ENCODE measurements around the gene VIPR2.

The VIPR2 gene

DNA sequence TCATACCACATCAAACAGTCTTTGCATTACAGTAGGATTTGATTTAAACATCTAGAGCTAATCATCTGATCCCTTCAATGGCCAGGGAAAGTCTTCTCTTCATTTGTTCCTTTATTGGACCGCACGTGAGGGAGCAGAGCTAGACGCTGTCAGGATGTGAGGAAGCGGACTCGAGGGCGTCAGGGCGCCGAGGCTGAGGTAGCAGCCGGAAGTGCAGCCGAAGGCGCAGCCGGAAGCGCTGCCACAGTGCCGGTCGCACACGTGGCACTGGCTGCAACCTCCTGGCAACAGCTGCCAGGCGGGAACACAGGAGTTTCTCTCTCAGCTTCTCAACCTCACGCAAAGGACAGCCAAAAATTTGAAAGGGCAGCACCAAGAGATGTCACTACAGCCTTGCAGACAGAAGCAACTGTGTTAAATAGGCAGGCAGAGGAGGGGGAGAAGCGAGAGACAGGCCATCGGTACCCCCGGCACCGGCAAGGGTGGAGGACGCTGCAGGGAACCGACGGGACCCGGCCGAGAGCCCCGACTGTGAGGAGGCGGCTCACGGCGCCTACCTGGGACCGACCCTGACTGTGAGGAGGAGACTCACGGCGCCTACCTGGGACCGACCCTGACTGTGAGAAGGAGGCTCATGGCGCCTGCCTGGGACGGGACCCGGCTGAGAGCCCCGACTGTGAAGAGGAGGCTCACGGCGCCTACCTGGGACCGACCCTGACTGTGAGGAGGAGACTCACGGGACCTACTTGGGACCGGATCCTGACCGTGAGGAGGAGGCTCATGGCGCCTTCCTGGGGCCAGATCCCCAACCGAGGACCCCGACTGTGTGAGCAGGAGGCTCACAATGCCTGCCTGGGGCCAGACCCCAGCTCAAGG lies 32.3 kb downstream of the VIPR2 start:
- no peaks in the 10 kb centered on the region for H3K27me3 ChIP-seq (ENCODE audit: control insufficient read depth, insufficient read depth, low read length)
- no peak overlapping the region for H3K9ac ChIP-seq (ENCODE audit: low read depth, low read length)
- H3K36me3 ChIP-seq (ENCODE audit: control insufficient read depth, insufficient read depth, low read length): no peaks in the 10 kb centered on the region

DNA sequence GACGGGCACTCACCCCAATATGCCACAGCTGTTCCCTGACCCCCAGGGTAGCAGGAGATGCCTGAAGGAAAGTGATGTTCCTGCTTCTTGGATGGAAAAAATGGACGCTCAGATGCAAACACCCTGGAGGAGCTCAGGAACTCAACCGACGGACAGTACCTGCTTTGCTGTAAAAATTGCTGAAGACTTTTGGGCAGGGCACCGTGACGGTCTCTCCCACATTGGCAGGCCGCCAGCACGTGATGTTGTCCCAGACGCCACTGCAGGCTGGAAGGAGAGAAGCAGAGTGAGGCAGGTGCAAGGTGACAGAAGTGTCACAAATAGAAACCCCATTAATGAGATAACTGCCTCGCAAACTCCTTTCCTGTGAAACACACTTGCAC lies 35.0 kb downstream of the VIPR2 start:
- no peak overlapping the region for H3K27ac ChIP-seq (ENCODE audit: low read depth, low read length)
- no peaks in the 10 kb centered on the region for H3K9me3 ChIP-seq (ENCODE audit: control insufficient read depth, insufficient read depth, low read length)
- H3K36me3 ChIP-seq (ENCODE audit: control insufficient read depth, insufficient read depth, low read length): no peaks in the 10 kb centered on the region
- no peaks in the 10 kb centered on the region for H3K27me3 ChIP-seq (ENCODE audit: control insufficient read depth, insufficient read depth, low read length)
- no peak overlapping the region for H3K9ac ChIP-seq (ENCODE audit: low read depth, low read length)
- H3K4me3 ChIP-seq (ENCODE audit: low read depth, low read length): no peak overlapping the region
- H3K4me1 ChIP-seq (ENCODE audit: control insufficient read depth, insufficient read depth, low read length): peaks cover 20% of the 10 kb centered on the region; the same call in 1 of the 2 replicates

More for the DNA sequence above, 32.3 kb downstream of the VIPR2 start:
- Histone ChIP-seq H3K4me3 (ENCODE audit: low read depth, low read length) (no peak overlapping the region), H3K27ac (ENCODE audit: low read depth, low read length) (no peak overlapping the region), H3K4me1 (ENCODE audit: control insufficient read depth, insufficient read depth, low read length) (peaks cover 10% of the 10 kb centered on the region; the same call in 1 of the 2 replicates), H3K9me3 (ENCODE audit: control insufficient read depth, insufficient read depth, low read length) (no peaks in the 10 kb centered on the region)

DNA sequence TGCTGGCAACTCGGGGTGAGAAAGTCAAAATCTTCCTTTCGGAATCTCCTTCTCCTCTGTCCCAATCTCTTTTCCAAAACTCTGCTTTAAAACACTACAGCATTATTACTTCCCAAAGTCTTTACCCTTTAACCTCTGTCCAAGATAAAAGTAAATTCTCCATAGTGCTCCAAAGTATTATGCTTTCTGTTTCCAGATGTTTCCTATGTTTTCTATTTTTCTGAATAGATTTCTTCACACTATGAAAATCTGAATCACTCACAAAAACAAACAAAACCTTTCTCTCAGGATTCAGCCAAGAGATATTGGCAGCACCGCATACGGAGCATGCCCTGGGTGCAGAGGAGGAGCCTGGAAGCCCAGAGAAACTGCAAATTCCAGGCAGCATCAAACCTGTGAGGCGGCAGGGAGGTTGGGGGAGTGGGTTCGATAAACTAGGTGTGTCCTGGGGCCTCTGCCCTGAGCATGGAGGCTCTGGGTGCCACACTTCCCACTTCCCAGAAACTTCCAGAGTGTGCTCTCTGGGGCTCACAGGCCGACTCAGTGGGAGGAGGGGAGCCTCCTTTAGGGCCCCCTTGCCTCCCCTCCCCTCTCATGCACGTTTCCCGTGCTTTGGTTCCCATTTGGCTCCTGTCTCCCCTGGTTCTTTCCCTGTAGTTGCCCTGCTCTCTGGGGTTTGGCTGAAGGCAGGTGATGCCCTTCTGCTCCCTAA lies 35.6 kb downstream of the VIPR2 start:
- no peak overlapping the region for H3K4me3 ChIP-seq (ENCODE audit: low read depth, low read length)
- no peak overlapping the region for H3K9ac ChIP-seq (ENCODE audit: low read depth, low read length)
- H3K27ac ChIP-seq (ENCODE audit: low read depth, low read length): no peak overlapping the region
- no peaks in the 10 kb centered on the region for H3K27me3 ChIP-seq (ENCODE audit: control insufficient read depth, insufficient read depth, low read length)
- no peaks in the 10 kb centered on the region for H3K36me3 ChIP-seq (ENCODE audit: control insufficient read depth, insufficient read depth, low read length)
- H3K9me3 ChIP-seq (ENCODE audit: control insufficient read depth, insufficient read depth, low read length): no peaks in the 10 kb centered on the region
- H3K4me1 ChIP-seq (ENCODE audit: control insufficient read depth, insufficient read depth, low read length): peaks cover 16% of the 10 kb centered on the region; the same call in 1 of the 2 replicates

DNA sequence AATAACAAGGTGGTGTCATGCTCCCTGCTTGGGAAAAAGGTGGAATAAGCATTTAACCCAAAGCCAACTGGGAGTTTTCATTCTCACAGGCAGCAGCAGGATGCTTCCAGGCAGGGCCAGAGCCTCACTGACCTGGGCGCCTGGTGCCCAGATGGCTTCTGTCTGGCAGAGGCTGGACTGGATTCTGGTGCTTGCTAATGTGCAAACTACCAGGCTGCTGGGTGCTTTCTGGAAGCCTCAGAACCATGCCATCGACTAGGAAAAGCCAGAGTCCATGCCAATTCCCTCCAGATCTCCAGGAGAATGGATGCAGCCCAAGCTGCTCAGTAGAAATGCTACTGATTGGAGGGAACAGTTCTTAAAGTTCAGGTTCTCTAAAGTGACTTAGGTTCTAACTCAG lies 36.2 kb downstream of the VIPR2 start:
- H3K4me1 ChIP-seq (ENCODE audit: control insufficient read depth, insufficient read depth, low read length): peaks cover 11% of the 10 kb centered on the region; the same call in 1 of the 2 replicates
- no peaks in the 10 kb centered on the region for H3K9me3 ChIP-seq (ENCODE audit: control insufficient read depth, insufficient read depth, low read length)
- no peaks in the 10 kb centered on the region for H3K36me3 ChIP-seq (ENCODE audit: control insufficient read depth, insufficient read depth, low read length)
- no peaks in the 10 kb centered on the region for H3K27me3 ChIP-seq (ENCODE audit: control insufficient read depth, insufficient read depth, low read length)
- no peak overlapping the region for H3K4me3 ChIP-seq (ENCODE audit: low read depth, low read length)
- no peak overlapping the region for H3K9ac ChIP-seq (ENCODE audit: low read depth, low read length)
- H3K27ac ChIP-seq (ENCODE audit: low read depth, low read length): no peak overlapping the region

DNA sequence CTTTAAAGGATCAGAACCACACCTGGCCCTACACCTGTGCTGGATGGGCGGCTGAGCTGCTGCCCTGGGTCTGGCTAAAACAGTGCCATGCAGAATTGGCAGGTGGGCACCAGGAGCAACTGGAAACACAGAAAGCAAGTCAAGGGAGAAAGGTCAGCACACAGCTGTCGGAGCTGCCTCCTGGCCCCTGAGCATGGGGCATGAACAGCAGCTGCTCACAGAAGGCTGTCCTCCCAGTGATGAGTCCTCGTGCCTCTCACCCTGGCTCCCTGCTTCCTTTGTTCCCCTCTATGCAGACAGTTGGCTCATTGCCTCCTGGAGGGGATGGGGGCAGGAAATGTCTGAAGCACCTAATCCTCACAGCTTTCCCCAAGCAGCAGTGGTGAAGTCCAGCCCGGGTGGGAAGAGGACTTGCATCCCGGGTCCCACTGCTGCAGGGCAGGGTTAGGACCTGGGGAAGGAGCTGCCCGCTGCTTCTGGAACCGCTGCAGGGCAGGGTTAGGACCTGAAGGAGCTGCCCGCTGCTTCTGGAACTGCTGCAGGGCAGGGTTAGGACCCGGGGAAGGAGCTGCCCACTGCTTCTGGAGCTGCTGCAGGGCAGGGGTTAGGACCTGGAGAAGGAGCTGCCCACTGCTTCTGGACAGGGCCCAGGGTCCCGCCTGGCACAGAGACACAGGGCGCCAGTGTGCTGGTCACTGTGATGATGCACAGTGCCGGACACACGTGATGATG lies 37.3 kb downstream of the VIPR2 start:
- no peak overlapping the region for H3K9ac ChIP-seq (ENCODE audit: low read depth, low read length)
- H3K4me3 ChIP-seq (ENCODE audit: low read depth, low read length): no peak overlapping the region
- no peaks in the 10 kb centered on the region for H3K9me3 ChIP-seq (ENCODE audit: control insufficient read depth, insufficient read depth, low read length)
- H3K36me3 ChIP-seq (ENCODE audit: control insufficient read depth, insufficient read depth, low read length): no peaks in the 10 kb centered on the region
- no peak overlapping the region for H3K27ac ChIP-seq (ENCODE audit: low read depth, low read length)
- no peaks in the 10 kb centered on the region for H3K27me3 ChIP-seq (ENCODE audit: control insufficient read depth, insufficient read depth, low read length)
- H3K4me1 ChIP-seq (ENCODE audit: control insufficient read depth, insufficient read depth, low read length): peaks cover 11% of the 10 kb centered on the region; the same call in 1 of the 2 replicates

DNA sequence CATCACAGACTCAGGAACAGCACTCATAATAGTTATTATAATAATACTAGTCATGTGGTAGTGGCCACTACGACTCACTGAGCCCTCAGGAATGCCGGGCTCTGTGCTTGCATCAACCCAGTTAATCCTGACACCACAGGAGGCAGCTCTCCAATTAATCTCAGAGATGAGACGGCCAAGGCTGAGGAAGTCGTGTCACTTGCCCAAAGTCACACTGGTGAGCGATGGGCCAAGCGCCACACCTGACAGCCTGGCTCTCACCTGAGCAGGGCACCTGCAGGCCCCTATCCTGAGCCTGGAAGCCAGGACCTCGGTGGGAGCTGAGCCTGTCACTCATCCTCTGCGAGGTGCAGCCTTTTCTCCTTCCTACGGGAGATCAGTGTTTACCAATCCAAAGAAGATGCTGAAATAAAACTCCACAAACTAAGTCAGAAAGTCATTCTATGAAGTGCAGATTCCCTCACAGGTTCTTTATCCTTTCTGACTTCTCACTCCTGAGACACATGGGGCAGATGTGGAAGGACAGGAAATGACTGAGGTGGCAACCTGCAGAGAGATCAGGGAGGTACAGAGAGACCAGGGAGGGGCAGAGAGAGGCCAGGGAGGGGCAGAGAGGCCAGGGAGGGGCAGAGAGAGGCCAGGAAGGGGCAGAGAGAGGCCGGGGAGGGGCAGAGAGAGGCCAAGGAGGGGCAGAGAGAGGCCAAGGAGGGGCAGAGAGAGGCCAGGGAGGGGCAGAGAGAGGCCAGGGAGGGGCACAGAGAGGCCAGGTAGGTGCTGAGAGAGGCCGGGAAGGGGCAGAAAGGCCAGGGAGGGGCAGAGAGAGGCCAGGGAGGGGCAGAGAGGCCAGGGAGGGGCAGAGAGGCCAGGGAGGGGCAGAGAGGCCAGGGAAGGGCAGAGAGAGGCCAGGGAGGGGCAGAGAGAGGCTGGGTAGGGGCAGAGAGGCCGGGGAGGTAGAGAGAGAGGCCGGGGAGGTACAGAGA lies 38.5 kb downstream of the VIPR2 start:
- Histone ChIP-seq H3K27me3 (ENCODE audit: control insufficient read depth, insufficient read depth, low read length) (no peaks in the 10 kb centered on the region), H3K4me1 (ENCODE audit: control insufficient read depth, insufficient read depth, low read length) (peaks cover 11% of the 10 kb centered on the region; the same call in 1 of the 2 replicates), H3K9ac (ENCODE audit: low read depth, low read length) (no peak overlapping the region), H3K36me3 (ENCODE audit: control insufficient read depth, insufficient read depth, low read length) (no peaks in the 10 kb centered on the region), H3K27ac (ENCODE audit: low read depth, low read length) (peak overlapping the region; percentile 65), H3K9me3 (ENCODE audit: control insufficient read depth, insufficient read depth, low read length) (no peaks in the 10 kb centered on the region), H3K4me3 (ENCODE audit: low read depth, low read length) (no peak overlapping the region)

DNA sequence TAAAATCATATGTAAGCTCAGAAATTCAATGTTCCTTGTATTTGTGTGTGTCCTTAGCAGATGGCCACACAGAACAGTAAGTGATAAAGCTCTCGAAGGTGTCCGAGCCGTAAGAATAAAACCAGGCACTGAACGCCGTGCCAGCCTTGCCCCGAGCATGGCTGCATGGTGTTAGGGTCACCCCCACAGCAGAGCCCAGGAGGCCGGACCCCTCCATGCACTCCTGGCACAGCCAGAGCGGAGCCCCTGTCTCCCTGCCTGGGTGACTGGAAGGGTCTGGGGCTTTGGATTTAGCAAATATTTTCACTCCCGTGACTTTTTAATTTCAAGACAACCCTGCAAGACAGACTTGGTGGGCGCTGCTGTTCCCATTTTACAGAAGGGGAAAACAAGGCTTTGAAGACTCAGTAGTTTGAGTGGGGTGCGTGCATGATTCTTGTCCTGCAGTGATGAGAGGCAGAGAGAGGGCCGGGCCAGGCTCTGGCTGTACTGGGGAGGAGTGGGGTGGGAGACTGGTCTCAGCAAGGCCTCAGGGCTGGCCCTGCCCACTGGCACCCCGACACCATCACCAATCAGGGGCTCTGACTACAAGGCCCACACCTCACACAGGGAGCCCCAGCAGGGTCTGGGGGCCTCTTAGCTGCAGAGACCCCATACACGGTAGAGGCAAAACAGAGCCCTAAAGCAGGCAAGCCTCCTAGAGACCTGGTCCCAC lies 39.4 kb downstream of the VIPR2 start:
- Histone ChIP-seq H3K36me3 (ENCODE audit: control insufficient read depth, insufficient read depth, low read length) (no peaks in the 10 kb centered on the region; the same call in 1 of the 2 replicates), H3K9me3 (ENCODE audit: control insufficient read depth, insufficient read depth, low read length) (no peaks in the 10 kb centered on the region), H3K27me3 (ENCODE audit: control insufficient read depth, insufficient read depth, low read length) (no peaks in the 10 kb centered on the region), H3K27ac (ENCODE audit: low read depth, low read length) (peak overlapping the region; percentile 51), H3K4me3 (ENCODE audit: low read depth, low read length) (no peak overlapping the region), H3K4me1 (ENCODE audit: control insufficient read depth, insufficient read depth, low read length) (peaks cover 11% of the 10 kb centered on the region; the same call in 1 of the 2 replicates), H3K9ac (ENCODE audit: low read depth, low read length) (no peak overlapping the region)

DNA sequence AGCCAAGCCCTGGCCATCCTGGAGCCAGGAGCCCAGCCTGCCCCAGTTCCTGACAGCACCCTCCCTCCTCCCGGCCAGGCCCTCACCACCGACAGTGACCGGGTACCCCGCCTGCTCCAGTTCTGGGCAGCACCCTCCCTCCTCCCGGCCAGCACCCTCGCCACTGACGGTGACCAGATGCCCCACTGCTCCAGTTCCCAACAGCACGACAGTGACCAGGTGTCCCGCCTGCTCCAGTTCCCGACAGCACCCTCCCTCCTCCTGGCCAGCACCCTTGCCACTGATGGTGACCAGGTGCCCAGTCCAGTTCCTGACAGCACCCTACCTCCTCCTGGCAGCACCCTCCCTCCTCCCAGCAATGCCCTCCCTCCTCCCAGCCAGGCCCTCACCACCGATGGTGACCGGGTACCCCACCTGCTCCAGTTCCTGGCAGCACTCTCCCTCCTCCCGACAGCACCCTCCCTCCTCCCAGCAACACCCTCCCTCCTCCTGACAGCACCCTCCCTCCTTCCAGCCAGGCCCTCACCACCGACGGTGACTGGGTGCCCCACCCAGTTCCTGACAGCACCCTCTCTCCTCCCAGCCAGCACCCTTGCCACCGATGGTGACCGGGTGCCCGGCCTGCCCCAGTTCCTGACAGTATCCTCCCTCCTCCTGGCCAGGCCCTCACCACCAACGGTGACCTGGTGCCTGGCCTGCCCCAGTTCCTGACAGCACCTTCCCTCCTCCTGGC lies 40.3 kb downstream of the VIPR2 start:
- H3K27me3 ChIP-seq (ENCODE audit: control insufficient read depth, insufficient read depth, low read length): no peaks in the 10 kb centered on the region
- H3K4me3 ChIP-seq (ENCODE audit: low read depth, low read length): no peak overlapping the region
- no peak overlapping the region for H3K27ac ChIP-seq (ENCODE audit: low read depth, low read length)
- peaks cover 11% of the 10 kb centered on the region; the same call in 1 of the 2 replicates for H3K4me1 ChIP-seq (ENCODE audit: control insufficient read depth, insufficient read depth, low read length)
- no peaks in the 10 kb centered on the region for H3K9me3 ChIP-seq (ENCODE audit: control insufficient read depth, insufficient read depth, low read length)
- H3K9ac ChIP-seq (ENCODE audit: low read depth, low read length): no peak overlapping the region
- no peaks in the 10 kb centered on the region; the same call in 1 of the 2 replicates for H3K36me3 ChIP-seq (ENCODE audit: control insufficient read depth, insufficient read depth, low read length)

DNA sequence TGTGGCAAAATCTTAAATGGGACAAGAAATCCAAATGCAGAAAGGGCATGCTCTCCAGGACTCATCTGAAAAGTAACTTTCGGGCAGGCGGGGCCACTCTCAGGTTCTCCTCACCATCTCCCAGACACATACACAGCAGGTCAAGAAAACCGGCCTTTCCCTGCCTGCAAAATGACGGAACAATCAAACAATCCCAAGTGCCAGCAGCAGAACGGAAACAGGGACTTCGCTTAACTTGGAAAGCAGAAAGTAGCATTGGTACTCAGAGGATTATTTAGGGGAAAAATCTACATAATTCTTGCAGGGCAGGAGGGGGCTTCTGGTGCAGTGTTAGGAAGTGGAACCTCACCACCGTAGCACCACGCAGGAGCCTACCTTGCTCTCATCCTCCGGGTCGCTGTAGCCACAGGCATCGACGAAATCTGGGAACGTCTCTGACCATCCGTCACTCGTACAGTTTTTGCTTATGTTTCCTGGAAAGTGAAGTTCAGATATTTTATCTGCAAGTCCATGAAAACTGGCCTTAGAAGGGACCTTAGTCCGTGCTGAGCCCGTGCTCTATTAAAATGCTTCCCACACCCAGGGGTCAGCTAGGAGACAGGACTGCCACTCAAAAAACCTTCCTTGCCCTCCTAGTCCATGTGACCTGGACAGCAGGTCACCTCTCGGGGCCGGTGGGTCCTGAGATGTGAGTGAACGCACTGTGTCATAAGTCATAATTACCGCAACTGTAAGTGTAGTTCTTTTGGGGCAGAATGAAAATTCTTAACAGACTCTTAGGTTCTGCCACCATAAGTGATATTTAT lies 41.1 kb downstream of the VIPR2 start:
- H3K9ac ChIP-seq (ENCODE audit: low read depth, low read length): no peak overlapping the region
- H3K36me3 ChIP-seq (ENCODE audit: control insufficient read depth, insufficient read depth, low read length): no peaks in the 10 kb centered on the region; the same call in 1 of the 2 replicates
- H3K27me3 ChIP-seq (ENCODE audit: control insufficient read depth, insufficient read depth, low read length): no peaks in the 10 kb centered on the region
- no peak overlapping the region for H3K4me3 ChIP-seq (ENCODE audit: low read depth, low read length)
- H3K27ac ChIP-seq (ENCODE audit: low read depth, low read length): no peak overlapping the region
- H3K9me3 ChIP-seq (ENCODE audit: control insufficient read depth, insufficient read depth, low read length): no peaks in the 10 kb centered on the region
- H3K4me1 ChIP-seq (ENCODE audit: control insufficient read depth, insufficient read depth, low read length): peaks cover 11% of the 10 kb centered on the region; the same call in 1 of the 2 replicates

Data from HUES48 (cell line).